22Rv1 (cell line): ENCODE data around the gene TOP1.

Experiments
- ZFX ChIP-seq: fragments of 450-650 bp; IDR thresholded peaks from 2 replicates; pipeline ENCODE4 v1.6.1; 2017; ENCODE audit warnings: antibody characterized with exemption, borderline replicate concordance
- TF ChIP-seq, protein P1 (sequence below): fragments of 450-650 bp; IDR thresholded peaks from 2 replicates; pipeline ENCODE4 v1.5.1; 2017; ENCODE audit warnings: mild to moderate bottlenecking

- TF ChIP-seq, protein P1, sequence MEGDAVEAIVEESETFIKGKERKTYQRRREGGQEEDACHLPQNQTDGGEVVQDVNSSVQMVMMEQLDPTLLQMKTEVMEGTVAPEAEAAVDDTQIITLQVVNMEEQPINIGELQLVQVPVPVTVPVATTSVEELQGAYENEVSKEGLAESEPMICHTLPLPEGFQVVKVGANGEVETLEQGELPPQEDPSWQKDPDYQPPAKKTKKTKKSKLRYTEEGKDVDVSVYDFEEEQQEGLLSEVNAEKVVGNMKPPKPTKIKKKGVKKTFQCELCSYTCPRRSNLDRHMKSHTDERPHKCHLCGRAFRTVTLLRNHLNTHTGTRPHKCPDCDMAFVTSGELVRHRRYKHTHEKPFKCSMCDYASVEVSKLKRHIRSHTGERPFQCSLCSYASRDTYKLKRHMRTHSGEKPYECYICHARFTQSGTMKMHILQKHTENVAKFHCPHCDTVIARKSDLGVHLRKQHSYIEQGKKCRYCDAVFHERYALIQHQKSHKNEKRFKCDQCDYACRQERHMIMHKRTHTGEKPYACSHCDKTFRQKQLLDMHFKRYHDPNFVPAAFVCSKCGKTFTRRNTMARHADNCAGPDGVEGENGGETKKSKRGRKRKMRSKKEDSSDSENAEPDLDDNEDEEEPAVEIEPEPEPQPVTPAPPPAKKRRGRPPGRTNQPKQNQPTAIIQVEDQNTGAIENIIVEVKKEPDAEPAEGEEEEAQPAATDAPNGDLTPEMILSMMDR = no peak
- TF ChIP-seq ZFX = no peak
Observed at GRCh38 chr20:40996326-40996725, 32.3 kb upstream of the TOP1 start.
